Fibroblast of skin of scalp (primary cell): ENCODE measurements around the gene ATP9B.

Experiments used
- DNase-seq: peaks from one replicate; pipeline ENCODE4 v3.0.0-alpha.2; 2013

ATP9B gene

DNA sequence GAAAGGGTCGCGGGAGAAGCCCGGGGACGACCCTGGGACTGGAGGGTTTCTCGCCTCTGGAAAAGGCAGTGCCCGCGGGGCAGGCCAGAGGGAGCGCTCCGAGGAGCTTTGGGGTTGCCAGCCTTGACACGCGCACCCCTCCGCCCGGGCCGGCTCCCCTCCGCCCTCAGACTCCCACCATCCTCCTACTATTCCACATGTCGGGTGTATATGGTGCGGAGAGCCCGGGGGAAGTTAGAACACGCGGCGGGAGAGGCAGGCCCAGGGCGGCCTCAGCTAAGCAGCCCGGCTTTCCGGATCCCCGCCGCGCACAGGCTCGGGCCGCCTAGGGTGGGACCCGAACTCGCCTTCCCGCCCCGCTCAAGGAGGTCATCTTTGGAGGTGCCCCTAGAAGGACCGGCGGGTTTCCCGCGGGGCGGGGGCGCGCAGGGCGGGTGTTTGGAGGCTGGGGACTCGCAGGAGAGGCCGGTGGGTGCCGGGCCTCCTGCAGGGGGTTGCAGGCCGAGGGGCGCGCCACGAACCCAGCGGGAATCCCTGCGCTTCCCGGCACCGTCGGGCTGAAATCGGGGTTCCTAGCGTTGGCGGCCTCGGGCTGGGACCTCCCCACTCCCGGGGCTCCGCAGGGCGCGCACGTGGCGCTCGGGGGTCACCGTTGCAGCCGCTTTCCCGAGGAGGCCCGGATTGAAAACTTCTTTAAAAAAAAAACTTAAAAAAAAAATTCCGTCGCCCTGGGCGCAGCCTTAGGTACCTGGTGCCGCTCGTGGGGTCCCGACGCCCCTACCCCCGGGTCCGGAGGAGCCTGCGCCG lies 330.3 kb downstream of the ATP9B start:
- DNase-seq: no peak

DNA sequence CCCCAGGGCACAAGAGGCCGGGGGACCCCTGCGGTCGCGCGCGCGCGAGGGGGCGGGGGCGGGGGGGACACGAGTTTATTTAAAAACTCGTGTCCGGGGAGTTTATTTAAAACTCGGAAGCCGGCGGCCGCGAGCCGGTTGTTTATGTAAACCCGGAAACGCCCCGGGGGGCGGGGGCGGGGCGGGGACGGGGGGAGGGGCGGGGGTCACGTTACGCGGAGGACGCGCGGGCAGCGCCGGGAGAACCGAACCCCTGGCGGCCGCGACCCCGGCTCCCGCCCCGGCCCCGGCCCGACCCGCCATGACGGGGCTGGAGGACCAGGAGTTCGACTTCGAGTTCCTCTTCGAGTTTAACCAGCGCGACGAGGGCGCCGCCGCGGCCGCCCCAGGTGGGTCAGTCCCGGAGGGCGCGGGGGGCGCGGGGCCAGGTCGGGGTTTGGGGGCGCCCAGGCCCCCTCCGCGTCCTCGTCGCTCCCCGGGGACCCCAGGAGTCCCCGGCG lies 330.9 kb downstream of the ATP9B start:
- DNase-seq: peak; percentile 33

DNA sequence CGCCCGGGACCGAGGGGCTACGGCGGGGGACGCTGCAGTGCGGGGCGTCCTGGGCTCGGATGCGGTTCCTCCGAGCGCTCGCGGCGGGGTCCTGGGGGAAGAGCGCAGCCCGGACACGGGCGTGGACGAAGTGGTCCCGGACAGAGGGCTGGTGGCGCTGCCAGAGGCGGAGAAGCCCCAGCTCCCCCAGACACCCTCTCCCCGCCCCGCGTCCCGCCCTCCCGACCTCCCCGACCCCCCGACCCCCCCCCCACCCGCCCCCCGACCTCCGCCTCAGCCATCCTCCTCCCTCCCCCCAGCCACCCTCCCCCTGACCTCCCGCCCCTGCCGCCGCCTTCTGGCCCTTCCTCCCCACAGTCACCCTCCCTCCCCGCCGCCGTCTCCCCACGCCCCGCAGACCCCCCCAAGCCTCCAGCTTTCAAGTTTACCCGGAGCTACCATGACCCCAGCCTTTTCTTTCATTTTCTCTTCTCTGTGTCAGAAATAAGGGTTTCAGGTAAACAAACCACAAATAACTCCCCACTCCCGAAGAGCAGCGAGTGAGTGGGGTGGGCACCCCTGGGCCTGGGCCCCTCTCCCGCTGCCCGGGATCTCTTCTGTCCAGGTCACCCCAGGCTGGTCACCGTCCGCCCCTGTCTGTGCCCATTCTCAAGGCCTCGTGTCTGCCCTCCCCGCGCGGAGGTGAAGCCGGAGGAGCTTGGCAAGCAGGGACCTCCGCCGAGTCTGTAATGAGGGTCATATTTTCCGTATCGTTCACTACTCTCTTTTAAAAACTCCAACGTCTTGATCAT lies 331.6 kb downstream of the ATP9B start:
- DNase-seq: no peak

DNA sequence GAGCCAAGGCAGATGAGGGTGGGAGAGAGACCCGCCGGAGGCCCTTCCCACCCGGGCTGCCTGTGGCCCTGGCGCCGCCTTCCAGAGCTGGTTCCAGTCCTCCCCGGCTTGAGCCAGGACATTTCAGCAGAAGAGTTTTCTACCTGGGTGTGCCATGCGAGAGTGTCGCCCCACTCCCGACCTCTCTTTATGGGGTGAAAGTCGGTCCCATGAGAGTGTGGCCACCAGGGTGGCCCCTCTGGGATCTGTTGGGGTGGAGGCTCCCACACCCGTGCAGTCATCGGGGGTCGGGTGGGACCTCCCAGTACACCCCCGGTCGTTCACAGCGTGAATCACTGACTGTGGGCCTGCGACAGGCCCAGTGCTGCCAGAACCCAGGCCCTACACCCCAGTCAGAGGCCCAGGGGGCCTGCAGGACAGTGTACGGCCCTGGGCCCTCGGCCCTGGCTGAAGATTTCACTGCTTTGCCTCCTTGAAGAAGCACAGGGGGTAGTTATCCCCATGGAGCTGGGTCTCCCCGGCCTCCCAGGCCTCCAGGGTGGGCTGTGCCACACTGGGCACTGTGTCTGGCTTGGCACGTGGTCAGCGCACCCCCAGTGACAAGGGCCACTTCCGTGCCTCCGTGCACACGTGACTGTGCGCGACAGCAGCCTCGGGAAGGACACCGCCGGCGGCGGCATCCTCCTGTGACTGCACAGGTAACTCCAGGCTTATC lies 332.5 kb downstream of the ATP9B start:
- no peak for DNase-seq

DNA sequence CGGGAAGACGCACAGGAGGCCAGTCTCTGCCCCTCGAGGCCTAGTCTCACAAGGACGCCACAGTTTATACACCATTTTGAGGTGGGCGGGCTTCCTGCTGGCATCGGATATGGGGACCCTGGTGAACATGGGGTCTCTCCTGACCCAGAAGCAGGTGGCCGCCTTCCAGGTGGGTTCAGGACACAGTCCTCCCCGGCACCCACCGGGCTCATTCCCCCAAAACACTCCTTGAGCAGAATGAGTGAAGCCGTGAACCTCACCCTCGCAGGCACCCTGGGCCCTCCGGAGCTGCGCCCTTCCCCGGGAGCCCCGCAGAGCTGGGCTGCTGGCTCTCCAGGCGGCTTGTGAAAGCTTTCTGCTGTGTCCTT lies 333.0 kb downstream of the ATP9B start:
- DNase-seq: no peak

DNA sequence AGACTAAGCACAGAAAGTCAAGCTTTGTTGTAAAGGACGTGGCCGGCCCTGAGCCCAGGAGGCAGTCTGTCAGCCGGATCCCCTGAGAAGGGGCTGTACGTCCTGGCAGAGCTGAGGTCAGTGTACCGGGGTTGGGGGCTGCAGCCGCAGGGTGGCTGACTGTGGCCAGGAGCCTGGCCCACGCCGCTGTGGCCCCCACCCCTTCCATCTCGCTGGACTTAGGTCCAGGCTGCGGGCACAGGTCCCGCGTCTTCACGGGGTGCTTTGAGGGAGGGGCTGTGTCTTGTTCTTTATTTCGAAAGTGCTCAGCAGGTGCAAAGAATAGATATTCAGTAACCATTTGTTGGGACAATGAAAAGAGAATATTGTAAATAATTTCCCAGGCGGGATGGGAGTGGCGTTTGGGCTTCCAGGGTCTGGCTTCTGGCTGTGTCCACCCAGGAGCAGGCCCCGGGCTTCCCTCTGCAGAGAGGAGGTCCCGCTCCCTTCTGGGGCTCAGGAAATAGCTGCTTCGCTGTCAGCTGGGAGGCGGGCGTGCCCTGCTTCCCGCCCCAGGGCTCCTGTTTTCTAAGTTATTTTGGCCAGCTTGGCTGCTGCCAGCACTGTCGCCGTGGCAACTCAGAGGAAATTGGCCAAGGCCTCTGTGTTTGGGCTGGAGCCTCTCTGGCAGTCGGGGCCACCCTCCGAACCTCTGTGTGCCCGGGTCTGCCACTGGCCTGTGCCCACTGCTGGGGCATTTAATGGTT lies 334.0 kb downstream of the ATP9B start:
- peak; percentile 35 for DNase-seq

DNA sequence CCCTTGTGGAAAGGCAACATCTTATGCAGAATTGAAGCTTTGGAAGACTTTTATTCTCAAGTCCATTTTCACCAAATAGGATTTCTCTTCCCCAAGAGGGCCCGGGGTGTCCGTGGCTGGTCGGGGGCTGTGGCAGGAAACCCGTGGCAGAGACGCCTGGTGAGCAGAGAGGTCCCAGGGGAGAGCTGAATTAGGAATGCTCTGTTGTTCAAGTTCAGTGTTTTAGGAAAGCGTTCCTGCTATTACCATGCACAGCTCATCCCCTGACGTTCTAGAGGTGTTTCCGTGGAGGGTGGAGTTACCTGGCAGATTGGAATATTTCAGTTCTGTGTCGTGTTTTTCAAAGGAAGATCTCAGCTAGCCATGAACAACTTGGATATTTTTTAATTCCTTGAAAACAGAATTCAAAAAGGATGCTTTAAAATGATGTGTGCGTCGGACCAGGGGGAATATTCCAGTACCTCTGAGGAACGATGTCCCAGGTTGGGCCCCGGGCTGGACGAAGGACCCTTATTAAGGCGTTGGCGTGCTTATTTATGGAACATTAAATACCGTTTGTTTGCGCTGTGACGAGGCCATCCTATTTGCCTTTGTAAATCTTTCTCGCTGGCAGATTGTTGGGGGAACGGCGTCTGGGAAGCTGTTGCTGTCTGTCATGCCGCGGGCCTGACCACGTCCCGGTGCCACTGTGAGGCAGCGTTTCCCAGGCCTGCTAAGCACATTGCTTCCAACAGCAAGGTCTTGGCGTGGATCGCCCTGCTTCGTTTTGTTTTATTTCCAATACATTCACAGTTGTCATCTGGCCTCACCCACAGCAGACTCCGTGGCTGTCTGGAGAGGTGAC lies 334.8 kb downstream of the ATP9B start:
- DNase-seq: no peak

DNA sequence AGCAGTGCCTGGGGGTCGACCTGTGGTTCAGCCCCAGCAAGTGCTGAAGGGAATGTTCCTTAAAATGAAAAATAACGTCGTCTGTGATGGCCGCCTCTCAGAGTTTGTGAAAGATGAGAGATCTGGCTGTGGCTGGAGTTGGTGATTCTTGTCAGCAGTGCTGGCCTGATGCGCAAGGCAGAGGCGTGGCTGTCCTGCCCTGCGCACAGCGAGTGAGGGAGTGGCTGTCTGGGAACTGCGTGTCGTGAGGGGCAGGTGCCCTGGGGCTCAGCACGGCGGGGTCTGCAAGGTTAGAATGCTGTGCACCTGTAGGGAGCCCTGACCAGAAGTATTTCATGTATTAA lies 335.3 kb downstream of the ATP9B start:
- no peak for DNase-seq

DNA sequence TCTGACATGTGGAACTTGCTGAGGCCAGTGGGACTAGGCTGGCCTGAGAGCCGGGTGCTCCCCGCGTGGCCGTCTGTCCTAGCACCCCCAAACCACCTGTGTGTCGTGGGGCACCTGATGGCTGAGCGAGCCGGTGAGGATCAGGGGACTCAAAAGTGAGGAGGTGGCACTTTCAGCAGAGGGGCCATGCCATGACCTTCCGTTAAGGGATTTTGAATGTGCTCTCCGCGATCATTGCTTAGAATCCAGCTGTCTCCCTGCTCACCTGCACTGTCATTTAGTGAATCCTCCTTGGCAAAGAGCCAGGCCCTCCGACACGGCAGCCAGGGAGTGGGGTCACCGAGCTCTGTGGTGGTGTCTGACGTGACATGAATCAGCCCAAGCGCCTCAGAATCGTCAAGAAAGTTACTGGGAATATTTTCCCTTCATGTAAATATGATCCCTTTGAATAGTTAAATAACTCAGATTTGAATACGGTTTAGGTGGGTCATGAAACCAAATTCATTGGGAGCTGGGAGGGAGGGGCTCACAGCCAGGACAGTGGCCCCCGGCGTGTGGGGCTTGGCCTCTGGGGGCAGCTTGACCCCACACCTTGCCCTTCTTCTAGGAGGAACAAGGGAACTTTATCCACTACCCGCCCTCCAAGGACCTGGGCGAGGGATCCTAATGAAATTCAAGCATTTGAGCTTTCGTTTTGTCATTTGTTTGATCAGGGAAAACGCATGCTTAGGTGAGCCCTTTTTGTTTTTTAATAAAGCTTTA lies 336.0 kb downstream of the ATP9B start:
- no peak for DNase-seq

DNA sequence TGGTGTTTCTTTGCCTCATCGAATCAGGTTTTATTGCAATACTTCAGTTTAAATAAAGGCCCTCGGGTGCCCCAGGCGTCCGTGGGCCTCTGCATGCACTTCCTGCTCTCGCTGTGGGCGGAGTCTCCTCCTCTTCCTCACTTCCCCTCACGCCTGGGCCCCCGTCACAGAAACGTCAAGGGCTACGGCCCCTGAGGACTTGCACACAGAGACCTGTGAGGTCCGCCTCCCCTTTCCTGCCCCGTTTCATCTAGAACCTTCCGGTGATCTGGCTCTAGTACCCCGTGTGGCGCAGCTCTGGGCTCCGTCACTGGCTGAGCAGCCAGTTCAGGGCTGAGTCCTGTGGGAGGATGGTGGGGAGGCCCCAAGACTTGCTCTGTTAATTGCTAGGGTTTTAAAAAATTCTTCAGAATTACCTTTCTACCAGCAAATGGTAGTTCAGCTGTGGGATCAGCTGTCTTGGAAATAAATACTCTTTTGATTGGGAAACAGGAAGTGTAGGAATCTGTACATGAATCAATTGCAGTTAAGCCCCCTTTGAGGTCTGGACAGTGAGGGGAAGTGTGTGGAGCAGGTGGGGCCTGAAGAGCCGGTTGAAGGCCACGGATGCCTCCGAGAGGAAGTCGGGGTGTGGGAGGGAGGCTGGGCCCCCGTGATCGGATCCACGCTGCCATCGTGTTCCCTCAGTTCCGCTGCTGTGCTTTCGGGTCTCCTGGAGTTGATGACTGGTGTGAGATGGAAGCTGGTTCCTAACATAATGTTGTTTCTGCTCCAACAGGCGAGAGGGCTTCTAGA lies 336.8 kb downstream of the ATP9B start:
- no peak for DNase-seq

DNA sequence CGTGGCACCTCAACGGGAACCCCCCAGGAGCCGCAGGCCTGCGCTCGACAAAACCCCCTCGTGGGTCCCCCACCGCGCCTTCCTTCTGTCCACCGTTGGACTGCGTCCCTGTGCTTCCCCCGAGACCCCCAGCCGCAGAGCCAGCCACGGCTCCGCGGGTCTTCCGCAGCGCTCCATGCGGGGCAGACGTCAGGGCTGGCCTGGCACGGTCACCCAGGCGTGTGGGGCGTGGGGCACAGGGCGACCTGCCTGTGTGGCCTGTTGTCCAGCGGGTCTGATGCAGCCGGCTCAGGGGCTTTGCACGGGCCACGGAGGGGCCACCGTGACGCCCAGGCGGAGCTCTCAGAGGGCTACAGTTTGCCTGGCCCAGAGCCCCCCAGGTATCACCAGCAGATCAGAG lies 337.5 kb downstream of the ATP9B start:
- DNase-seq: no peak

DNA sequence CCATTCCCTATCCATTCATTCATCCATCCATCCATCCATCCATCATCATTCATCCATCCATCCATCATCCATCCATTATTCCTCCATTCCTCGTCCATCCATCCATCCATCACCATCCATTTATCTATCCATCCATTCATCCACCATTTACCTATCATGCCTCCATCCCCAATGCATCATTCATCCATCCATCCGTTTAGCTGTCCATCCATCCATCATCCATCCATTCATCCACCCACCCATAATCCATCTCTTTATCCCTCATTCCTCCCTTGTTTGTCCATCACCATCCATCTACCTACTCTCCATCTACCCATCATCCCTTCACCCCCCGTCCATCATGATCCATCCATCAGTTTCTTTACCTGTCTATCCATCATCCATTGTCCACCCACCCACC lies 340.1 kb downstream of the ATP9B start:
- DNase-seq: no peak

DNA sequence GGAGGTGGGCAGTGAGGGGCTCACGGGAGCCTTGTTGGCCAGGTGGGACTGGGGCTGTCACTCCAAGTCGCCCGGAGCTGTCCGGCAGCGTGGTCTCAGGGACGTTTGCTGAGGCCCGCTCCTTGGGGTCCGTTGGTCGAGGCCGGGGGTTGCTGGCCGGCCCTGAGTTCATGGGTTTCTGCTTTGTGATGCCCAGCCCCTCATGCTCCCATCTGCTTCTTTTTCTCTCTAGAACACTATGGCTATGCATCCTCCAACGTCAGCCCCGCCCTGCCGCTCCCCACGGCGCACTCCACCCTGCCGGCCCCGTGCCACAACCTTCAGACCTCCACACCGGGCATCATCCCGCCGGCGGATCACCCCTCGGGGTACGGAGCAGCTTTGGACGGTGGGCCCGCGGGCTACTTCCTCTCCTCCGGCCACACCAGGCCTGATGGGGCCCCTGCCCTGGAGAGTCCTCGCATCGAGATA lies 341.0 kb downstream of the ATP9B start:
- no peak for DNase-seq

DNA sequence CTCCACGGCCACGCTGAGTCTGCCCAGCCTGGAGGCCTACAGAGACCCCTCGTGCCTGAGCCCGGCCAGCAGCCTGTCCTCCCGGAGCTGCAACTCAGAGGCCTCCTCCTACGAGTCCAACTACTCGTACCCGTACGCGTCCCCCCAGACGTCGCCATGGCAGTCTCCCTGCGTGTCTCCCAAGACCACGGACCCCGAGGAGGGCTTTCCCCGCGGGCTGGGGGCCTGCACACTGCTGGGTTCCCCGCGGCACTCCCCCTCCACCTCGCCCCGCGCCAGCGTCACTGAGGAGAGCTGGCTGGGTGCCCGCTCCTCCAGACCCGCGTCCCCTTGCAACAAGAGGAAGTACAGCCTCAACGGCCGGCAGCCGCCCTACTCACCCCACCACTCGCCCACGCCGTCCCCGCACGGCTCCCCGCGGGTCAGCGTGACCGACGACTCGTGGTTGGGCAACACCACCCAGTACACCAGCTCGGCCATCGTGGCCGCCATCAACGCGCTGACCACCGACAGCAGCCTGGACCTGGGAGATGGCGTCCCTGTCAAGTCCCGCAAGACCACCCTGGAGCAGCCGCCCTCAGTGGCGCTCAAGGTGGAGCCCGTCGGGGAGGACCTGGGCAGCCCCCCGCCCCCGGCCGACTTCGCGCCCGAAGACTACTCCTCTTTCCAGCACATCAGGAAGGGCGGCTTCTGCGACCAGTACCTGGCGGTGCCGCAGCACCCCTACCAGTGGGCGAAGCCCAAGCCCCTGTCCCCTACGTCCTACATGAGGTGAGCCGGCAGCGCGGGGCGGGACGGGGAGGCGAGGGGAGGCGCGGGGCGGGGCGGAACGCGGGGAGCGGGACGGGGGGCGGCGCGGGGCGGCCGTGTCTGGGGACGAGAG lies 341.8 kb downstream of the ATP9B start:
- DNase-seq: no peak

DNA sequence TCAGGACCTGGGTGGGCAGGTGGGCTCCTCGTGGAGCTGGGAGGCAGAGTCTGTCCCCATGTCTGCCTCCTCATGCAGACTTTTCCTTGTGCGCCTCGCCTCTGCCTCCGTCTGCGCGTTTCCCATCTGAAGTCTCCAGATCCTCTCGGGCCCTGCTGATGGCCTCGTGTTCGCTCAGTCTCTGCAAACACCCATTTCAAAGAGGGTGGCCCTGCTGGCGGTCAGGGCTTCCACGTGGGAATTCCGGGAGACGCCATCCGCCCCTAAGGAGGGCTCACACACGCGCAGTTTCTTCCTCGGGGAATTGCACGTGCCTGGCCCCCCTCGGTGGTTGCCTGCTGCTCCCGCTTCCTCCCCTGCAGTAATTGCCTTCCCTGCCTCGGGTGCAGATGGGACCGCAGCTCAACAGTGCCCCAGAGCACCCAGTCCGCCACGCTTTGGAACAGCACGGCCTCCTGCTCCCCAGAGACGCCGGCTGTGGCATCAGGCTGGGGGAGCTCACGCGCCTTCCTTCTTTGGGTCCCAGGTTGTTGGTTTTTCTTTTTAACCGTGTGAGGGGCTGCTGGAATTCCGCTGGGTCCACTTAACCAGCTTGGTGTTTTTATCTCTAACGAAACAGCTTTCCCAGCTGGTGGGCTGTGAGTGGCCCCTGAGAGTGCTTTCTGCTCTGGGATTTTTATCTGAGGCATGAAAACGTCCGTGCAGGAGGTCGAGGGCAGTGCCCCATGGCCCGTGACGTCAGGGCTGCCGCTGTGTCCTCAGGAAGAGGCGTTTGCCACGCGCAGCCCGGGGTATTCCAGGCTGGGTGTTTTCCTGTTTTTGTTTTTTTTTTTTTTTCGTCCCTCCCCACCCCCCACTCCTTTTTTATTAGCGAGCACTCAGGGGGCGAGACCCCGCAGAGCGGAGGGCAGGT lies 342.7 kb downstream of the ATP9B start:
- DNase-seq: no peak

DNA sequence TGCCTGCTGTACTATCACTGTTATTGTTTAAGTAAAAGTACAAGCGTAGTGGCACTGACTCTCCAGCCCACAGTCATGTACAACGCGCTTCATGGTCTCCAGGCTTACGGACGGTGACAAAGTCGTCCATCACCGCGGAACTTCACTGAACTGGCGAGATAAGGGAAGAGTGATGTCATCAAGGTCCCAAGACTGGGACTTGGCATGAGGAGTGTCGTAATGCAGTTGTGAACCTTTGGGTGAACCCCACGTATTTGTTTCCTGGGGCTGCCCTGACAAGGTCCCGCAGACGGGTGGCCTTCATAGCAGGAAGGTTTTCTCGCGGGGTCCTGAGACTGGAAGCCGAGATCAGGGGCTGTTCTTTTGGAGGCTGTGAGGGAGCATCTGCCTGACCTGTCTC lies 343.8 kb downstream of the ATP9B start:
- no peak for DNase-seq

DNA sequence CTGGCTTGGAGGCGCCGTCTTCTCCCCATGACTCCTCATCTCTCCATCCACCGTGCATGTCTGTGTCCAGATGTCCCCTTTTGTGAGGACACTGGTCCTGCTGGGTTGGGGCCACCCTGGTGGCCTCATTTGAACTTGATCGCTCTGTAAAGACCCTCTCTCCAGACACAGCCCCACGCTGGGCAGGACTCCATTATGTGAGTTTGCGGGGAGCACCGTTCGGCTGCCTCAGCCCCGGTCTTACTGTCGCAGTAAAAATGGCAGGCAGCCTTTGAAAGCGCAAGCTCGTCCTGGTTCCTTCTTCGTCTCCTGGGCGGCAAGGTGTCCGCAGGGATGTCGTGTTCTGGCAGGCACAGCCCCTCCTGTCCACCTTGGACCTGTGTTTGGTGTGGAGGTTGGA lies 344.2 kb downstream of the ATP9B start:
- no peak for DNase-seq

DNA sequence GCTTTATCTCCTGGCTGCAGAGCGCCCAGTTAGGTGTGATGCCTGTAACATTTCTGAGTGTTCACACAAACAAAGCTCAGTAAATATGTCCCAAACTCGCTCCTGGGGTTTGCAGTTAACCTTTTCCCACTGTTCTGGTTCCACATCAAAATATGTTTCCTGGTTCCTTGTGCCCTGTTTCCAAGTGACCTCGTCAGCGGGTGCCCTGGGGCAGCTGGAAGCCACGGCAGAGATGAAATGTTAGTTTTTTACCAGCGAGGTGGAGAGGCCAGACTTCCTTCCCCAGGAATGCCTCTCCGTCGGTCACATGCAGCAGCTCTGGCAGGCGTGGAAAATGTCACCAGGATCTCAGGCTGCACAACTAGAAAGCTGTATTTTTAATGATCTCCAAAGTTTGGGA lies 344.7 kb downstream of the ATP9B start:
- DNase-seq: no peak
